Spleen (tissue), 11 donors: Measurements from ENCODE around the gene SAFB. TPM values are rescaled to one million over a fixed set of nuclear protein-coding genes. Genes with fewer than 3 reads are reported as not detected.
A peak's percentile ranks its signal among the peaks of the same experiment; 100 is the strongest.

Source experiments
- DNase-seq: peaks from one replicate; pipeline ENCODE4 v3.0.0-alpha.2; 2020
- H3K27ac ChIP-seq, 8 donors: fragments of 200-600 bp; sonication (generic) in 7 of 8; 1 replicate in 4 of 8; 2 replicates in 4 of 8; pipeline versions ENCODE4 v1.5.0 to v1.8.0; 2016 to 2021; ENCODE audit warnings: inconsistent platforms in 4 of 8, mild to moderate bottlenecking in 4 of 8, moderate library complexity in 1 of 8
- H3K27me3 ChIP-seq, 7 donors: fragments of 200-600 bp; sonication (generic) in 6 of 7; replicated peaks in 1 of 7; 1 replicate in 4 of 7; 2 replicates in 3 of 7; pipeline versions ENCODE4 v1.5.0 to v1.8.0; 2016 to 2021; ENCODE audit warnings: inconsistent platforms in 3 of 7, mild to moderate bottlenecking in 1 of 7
- H3K36me3 ChIP-seq, 6 donors: fragments of 200-600 bp; sonication (generic) in 5 of 6; 1 replicate in 4 of 6; 2 replicates in 2 of 6; pipeline versions ENCODE4 v1.5.0 to v1.8.0; 2016 to 2021; ENCODE audit warnings: inconsistent platforms in 2 of 6
- H3K4me1 ChIP-seq, 6 donors: fragments of 200-600 bp; sonication (generic) in 5 of 6; 1 replicate in 3 of 6; 2 replicates in 3 of 6; pipeline versions ENCODE4 v1.5.0 to v1.8.0; 2016 to 2021; ENCODE audit warnings: inconsistent platforms in 3 of 6
- H3K4me3 ChIP-seq, 8 donors: fragments of 200-600 bp; sonication (generic) in 7 of 8; 1 replicate in 4 of 8; 2 replicates in 4 of 8; pipeline versions ENCODE4 v1.5.0 to v1.8.0; 2016 to 2021; ENCODE audit warnings: inconsistent platforms in 4 of 8, mild to moderate bottlenecking in 4 of 8, moderate library complexity in 2 of 8
- H3K9me3 ChIP-seq, 8 donors: fragments of 200-600 bp; sonication (generic) in 7 of 8; 1 replicate in 4 of 8; 2 replicates in 4 of 8; pipeline versions ENCODE4 v1.5.0 to v1.8.0; 2016 to 2021; ENCODE audit warnings: inconsistent platforms in 4 of 8
- CTCF ChIP-seq, 11 experiments: fragments of 200-600 bp in 7 of 11; fragments of 450-650 bp in 4 of 11; sonication (generic) in 4 of 11; IDR thresholded peaks in 8 of 11; conservative IDR thresholded peaks in 3 of 11; 1 replicate in 7 of 11; 2 replicates in 4 of 11; pipeline versions ENCODE4 v1.4.0 to v1.8.0; 2016 to 2021; ENCODE audit warnings: antibody characterized with exemption in 11 of 11, inconsistent platforms in 4 of 11, mild to moderate bottlenecking in 1 of 11
- POLR2A ChIP-seq, 3 donors: fragments of 450-650 bp; IDR thresholded peaks; one replicate each; pipeline ENCODE4 v1.5.1; 2017; ENCODE audit warnings: antibody characterized with exemption in 3 of 3, mild to moderate bottlenecking in 1 of 3
- POLR2AphosphoS5 ChIP-seq, 3 donors: sonication (generic); formaldehyde crosslinking; IDR thresholded peaks; one replicate each; pipeline ENCODE4 v1.5.1; 2017; ENCODE audit warnings: antibody characterized with exemption in 3 of 3
- WGBS, 5 donors: extraction: QIAGEN DNeasy Blood & Tissue Kit in 3 of 5; methylation state at CpG; one replicate each; pipeline versions ENCODE4 v1.1.5 to v1.1.7; 2013 to 2018; 5-methylcytosine and 5-hydroxymethylcytosine counted together
- intact Hi-C: fragments of 100-400 bp; cut with DNase I; formaldehyde crosslinking; loops from one replicate; pipeline ENCODE4 v1.15.0; 2023; ENCODE audit warnings: low total_unique reads
- polyA plus RNA-seq, 3 donors: library from polyadenylated mRNA; stranded (reverse); fragments of 200-250 nt; gene quantifications; one replicate each; pipeline ENCODE4 v1.2.1, GENCODE V29; 2013
- total RNA-seq, 7 donors: library from RNA; depleted of rRNA in 3 of 7; stranded (reverse); fragments of >200 nt in 3 of 7; fragmentation: NEBNext Ultra II Directional in 4 of 7; extraction: Animal tissue kit (Norgen Biotek cat#: 25700) in 4 of 7; gene quantifications; one replicate each; pipeline versions ENCODE4 v1.1.0 to v1.2.1, GENCODE V29; 2016 to 2021
- donor health status: healthy with polysubstance abuse.
- donor health status: DM: no; HTN: no; CAD: no; lungs with moderate emphysema.
- donor health status: DM: no; HTN: no; CAD: no.
- donor health status: Bipolar disorder and iron deficiency.
- donor health status: healthy.
- donor health status: DM: no; HTN: no; CAD: no.
- donor health status: DM: yes; HTN: yes; CAD: no.

SAFB gene
- total and polyA plus RNA-seq, 10 donors = 41.7 to 161 (median 99.2) TPM

- H3K27ac ChIP-seq = peak overlapping the region in 7 of 8 donors; percentile 4 to 98 (median 66)
- intact Hi-C loops = loop anchor here (10.0 kb wide), 1 partner anchor 46 kb away; no protein-coding TSS in a partner anchor
- DNase-seq = peak; percentile 76
- H3K4me3 ChIP-seq = peak overlapping the region in 1 of 8 donors; percentile 35
- H3K4me1 ChIP-seq = peaks cover 64 to 100% (median 96%) of the 10 kb centered on the region in 6 donors
- no peak for TF ChIP-seq POLR2AphosphoS5 (IDR thresholded peaks at IDR 0.05)
- TF ChIP-seq CTCF (IDR thresholded peaks at IDR 0.05 in 8 of 11, conservative IDR thresholded peaks at IDR 0.05 in 3 of 11) = no peak
- no peak for TF ChIP-seq POLR2A (IDR thresholded peaks at IDR 0.05)
- H3K27me3 ChIP-seq = no peaks in the 10 kb centered on the region
- H3K36me3 ChIP-seq = peaks cover 0 to 87% (median 26%) of the 10 kb centered on the region in 6 donors
- 42 to 57% (median 47%) methylated on average over 9 of the region's 9 CpGs for WGBS, 5 donors
- H3K9me3 ChIP-seq = no peaks in the 10 kb centered on the region
These were observed 6.1 kb downstream of the SAFB start for GRCh38 chr19:5628919-5629481.

- no peaks in the 10 kb centered on the region for H3K9me3 ChIP-seq
- H3K4me1 ChIP-seq = peaks cover 38 to 100% (median 79%) of the 10 kb centered on the region in 6 donors
- intact Hi-C loops = no loop called here
- WGBS, 5 donors = 70 to 82% (median 71%) methylated on average over 9 of the region's 9 CpGs
- peak overlapping the region in 1 of 8 donors; percentile 12 for H3K4me3 ChIP-seq
- H3K36me3 ChIP-seq = peaks cover 0 to 90% (median 19%) of the 10 kb centered on the region in 6 donors
- peak overlapping the region in 3 of 8 donors; percentile 51 to 62 (median 51) for H3K27ac ChIP-seq
- H3K27me3 ChIP-seq = no peaks in the 10 kb centered on the region
- TF ChIP-seq POLR2A (IDR thresholded peaks at IDR 0.05) (no peak), CTCF (IDR thresholded peaks at IDR 0.05 in 8 of 11, conservative IDR thresholded peaks at IDR 0.05 in 3 of 11) (no peak), POLR2AphosphoS5 (IDR thresholded peaks at IDR 0.05) (no peak)
- no peak for DNase-seq
These were observed 8.8 kb downstream of the SAFB start for GRCh38 chr19:5631567-5632240.

DNA sequence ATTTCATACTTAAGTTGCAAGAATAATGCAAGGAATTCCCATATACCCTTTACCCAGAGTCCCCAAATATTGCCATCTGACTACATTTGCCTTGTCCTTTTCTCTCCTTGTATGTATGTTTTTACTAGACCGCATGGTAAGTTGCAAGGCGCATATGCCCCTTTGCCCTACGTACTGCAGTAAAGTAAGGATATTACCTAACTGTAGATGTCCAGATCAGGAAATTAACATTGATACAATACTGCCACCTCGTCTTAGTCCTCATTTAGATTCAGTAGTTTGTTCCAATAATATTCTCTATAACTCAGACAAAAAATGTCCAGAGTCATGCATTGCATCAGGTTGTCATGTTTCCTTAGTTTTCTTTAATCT, 9.3 kb downstream of the SAFB start:
- H3K4me3 ChIP-seq = peak overlapping the region in 1 of 8 donors; percentile 12
- H3K27ac ChIP-seq = peak overlapping the region in 3 of 8 donors; percentile 51 to 62 (median 51)
- 53 to 78% (median 67%) methylated on average over 4 of the region's 4 CpGs for whole genome bisulfite sequencing, 5 donors
- H3K9me3 ChIP-seq = no peaks in the 10 kb centered on the region
- TF ChIP-seq CTCF (IDR thresholded peaks at IDR 0.05 in 8 of 11, conservative IDR thresholded peaks at IDR 0.05 in 3 of 11) = no peak
- TF ChIP-seq POLR2AphosphoS5 (IDR thresholded peaks at IDR 0.05) = no peak
- TF ChIP-seq POLR2A (IDR thresholded peaks at IDR 0.05) = no peak
- peaks cover 35 to 100% (median 75%) of the 10 kb centered on the region in 6 donors for H3K4me1 ChIP-seq
- H3K36me3 ChIP-seq = peaks cover 0 to 90% (median 14%) of the 10 kb centered on the region in 6 donors
- H3K27me3 ChIP-seq = no peaks in the 10 kb centered on the region
- intact Hi-C loops = no loop called here
- DNase-seq = no peak

DNA sequence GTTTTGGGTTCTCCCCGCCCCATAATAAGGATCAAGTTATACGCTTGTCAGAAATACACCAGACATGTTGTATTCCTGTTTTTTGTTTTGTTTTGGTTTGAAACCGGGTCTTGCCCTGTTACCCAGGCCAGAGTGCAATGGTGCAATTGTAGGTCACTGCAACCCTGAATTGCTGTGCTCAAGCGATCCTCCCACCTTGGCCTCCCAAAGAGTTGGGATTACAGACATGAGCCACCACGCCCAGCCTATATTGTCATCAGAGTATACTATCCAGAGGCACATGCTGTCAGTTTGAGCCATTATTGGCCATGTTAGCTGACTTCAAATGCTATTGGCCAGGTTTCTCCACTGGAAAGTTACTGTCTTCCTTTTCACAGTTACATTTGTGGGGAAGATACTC, 9.8 kb downstream of the SAFB start:
- Histone ChIP-seq H3K4me1 (peaks cover 34 to 100% (median 75%) of the 10 kb centered on the region in 6 donors), H3K36me3 (peaks cover 0 to 90% (median 9%) of the 10 kb centered on the region in 6 donors), H3K27ac (peak overlapping the region in 3 of 8 donors; percentile 51 to 62 (median 51)), H3K4me3 (no peak overlapping the region), H3K27me3 (no peaks in the 10 kb centered on the region), H3K9me3 (no peaks in the 10 kb centered on the region)
- TF ChIP-seq CTCF (IDR thresholded peaks at IDR 0.05 in 8 of 11, conservative IDR thresholded peaks at IDR 0.05 in 3 of 11) (no peak), POLR2A (IDR thresholded peaks at IDR 0.05) (no peak), POLR2AphosphoS5 (IDR thresholded peaks at IDR 0.05) (no peak)
- peak; percentile 12 for DNase-seq
- intact Hi-C loops = no loop called here
- 73 to 88% (median 84%) methylated on average over 5 of the region's 5 CpGs for WGBS, 5 donors
